Left ventricle myocardium inferior (tissue), 1 donor: ENCODE data around the gene ASPG. TPM values are rescaled to one million over a fixed set of nuclear protein-coding genes. Genes with fewer than 3 reads are reported as not detected.

ENCODE experiments used
- DNase-seq: peaks from one replicate; pipeline ENCODE4 v3.0.0-alpha.2; 2020
- H3K27ac ChIP-seq: fragments of 200-600 bp; replicated peaks from 2 replicates; pipeline ENCODE4 v1.8.0; 2021
- H3K27me3 ChIP-seq: fragments of 200-600 bp; 2 replicates; pipeline ENCODE4 v1.8.0; 2021; ENCODE audit warnings: low read depth
- H3K36me3 ChIP-seq: fragments of 200-600 bp; 2 replicates; pipeline ENCODE4 v1.8.0; 2021
- H3K4me1 ChIP-seq: fragments of 200-600 bp; 2 replicates; pipeline ENCODE4 v1.8.0; 2021
- H3K4me3 ChIP-seq: fragments of 200-600 bp; 2 replicates; pipeline ENCODE4 v1.8.0; 2021; ENCODE audit warnings: mild to moderate bottlenecking, moderate library complexity
- H3K9me3 ChIP-seq: fragments of 200-600 bp; replicated peaks from 2 replicates; pipeline ENCODE4 v1.8.0; 2021
- CTCF ChIP-seq: fragments of 200-600 bp; IDR thresholded peaks from 2 replicates; pipeline ENCODE4 v1.8.0; 2021; ENCODE audit warnings: antibody characterized with exemption, mild to moderate bottlenecking, borderline replicate concordance
- intact Hi-C: fragments of 100-400 bp; cut with micrococcal nuclease; formaldehyde crosslinking; loops from one replicate; pipeline ENCODE4 v1.11.0; 2022
- total RNA-seq: library from RNA; stranded (reverse); fragmentation: NEBNext Ultra II Directional; extraction: Animal tissue kit (Norgen Biotek cat#: 25700); gene quantifications from one replicate; pipeline ENCODE4 v1.2.1, GENCODE V29; 2021
- donor health status: DM: no; HTN: yes; CAD: no; lungs with severe emphysema.

Gene ASPG
- total RNA-seq, 1 donor from 2014 or later, result 27.1 TPM

DNA sequence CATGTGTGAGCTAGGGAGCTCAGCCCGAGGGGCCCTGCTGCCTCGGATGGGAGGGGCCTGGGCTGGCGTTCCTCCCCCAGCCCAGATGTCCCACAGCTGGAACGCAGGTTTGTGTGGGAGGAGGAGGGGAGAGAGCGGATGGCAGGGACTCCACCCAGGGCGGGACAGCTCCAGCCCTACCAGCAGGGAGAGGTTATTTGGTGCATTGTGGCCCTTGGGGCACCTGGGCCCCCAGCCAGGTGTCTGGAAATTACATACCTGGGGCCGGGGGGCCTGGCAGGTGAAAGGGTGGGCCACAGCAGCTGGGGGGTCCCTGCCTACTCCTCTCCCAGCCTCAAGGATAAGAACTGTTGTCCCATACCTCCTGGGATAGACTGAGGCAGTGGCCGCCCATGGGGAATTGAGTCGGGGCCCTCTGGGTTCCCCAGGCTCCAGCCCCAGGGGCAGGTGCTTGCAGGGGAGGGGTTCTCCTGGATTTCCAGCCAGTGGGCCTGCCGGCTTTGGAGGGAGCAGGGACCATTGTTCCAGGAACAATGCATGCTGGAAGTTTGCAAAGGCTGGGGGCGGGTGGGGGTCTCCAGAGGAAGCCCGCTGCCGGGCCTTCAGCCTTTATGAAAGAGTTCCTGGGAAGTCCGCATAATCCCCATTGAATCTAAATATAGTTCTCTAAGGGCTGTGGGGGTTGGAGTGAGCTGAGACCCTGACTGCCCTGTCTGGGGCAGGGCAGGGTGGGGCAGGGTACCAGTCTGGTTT is 54.1 kb downstream of the ASPG start:
- Histone ChIP-seq H3K36me3 (no peaks in the 10 kb centered on the region), H3K27ac (peak overlapping the region; percentile 89), H3K4me1 (peaks cover 69% of the 10 kb centered on the region), H3K9me3 (no peaks in the 10 kb centered on the region), H3K27me3 (peaks cover 52% of the 10 kb centered on the region), H3K4me3 (peak overlapping the region; percentile 77)
- TF ChIP-seq CTCF, result no peak
- peak; percentile 15 for DNase-seq
- intact Hi-C loops, result no loop called here

- Histone ChIP-seq H3K27ac (peak overlapping the region; percentile 89), H3K27me3 (peaks cover 47% of the 10 kb centered on the region), H3K4me1 (peaks cover 66% of the 10 kb centered on the region), H3K9me3 (no peaks in the 10 kb centered on the region), H3K4me3 (peak overlapping the region; percentile 77), H3K36me3 (no peaks in the 10 kb centered on the region)
- intact Hi-C loops, result no loop called here
- no peak for TF ChIP-seq CTCF
- DNase-seq, result peak; percentile 15
Measured at GRCh38 chr14:104140213-104140462, 54.6 kb downstream of the ASPG start.

DNA sequence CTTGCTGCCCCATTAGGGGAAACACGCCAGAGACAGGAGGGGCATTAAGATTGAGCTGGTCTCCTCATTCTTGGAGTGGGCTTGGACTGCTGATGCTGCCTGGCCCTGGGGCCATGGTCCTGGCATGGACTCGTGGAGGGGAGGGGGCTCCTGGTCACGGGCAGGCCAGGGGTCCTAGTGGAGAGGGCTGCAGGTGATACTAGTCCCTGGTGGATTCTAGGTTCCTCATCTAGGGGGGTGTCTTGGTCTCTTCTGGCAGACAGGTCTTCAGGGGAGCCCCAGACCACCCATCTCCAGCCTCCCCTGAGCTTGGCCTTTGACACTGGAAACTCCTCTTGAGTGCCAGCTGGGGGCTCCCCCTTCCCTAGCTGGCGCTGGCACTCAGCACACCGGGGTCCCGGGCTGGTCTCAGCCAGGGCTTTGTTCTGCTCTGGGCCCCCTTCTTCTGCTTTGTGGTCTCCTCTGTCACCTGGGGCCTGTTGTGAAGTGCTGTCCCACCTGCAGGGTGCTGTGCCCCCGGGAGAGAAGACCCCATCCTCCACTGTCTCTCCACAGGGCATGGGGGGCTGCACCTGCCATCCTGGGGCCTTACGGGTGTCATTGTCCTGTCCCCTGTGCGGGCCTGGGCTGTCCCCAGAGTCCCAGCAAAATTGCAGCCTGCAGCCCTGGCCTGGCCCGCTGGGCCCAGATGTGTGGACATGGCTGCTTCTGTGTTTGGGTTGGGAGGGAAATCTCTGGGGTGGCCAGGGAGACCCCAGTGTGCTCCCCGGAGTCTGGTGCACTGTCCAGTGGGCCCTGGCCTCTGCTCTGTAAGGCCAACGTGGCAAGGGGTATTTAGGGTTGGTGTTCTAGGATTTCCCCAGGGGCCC is 55.2 kb downstream of the ASPG start:
- DNase-seq, result no peak
- H3K4me3 ChIP-seq, result peak overlapping the region; percentile 77
- peaks cover 60% of the 10 kb centered on the region for H3K4me1 ChIP-seq
- peaks cover 42% of the 10 kb centered on the region for H3K27me3 ChIP-seq
- TF ChIP-seq CTCF, result no peak
- intact Hi-C loops, result no loop called here
- H3K36me3 ChIP-seq, result no peaks in the 10 kb centered on the region
- no peaks in the 10 kb centered on the region for H3K9me3 ChIP-seq
- peak overlapping the region; percentile 89 for H3K27ac ChIP-seq

GRCh38 chr14:104141621-104142091 is 56.2 kb downstream of the ASPG start:
- Histone ChIP-seq H3K9me3 (no peaks in the 10 kb centered on the region), H3K4me3 (no peak overlapping the region), H3K27me3 (peaks cover 33% of the 10 kb centered on the region), H3K4me1 (peaks cover 58% of the 10 kb centered on the region), H3K27ac (no peak overlapping the region), H3K36me3 (no peaks in the 10 kb centered on the region)
- no peak for TF ChIP-seq CTCF
- no peak for DNase-seq
- intact Hi-C loops, result no loop called here

DNA sequence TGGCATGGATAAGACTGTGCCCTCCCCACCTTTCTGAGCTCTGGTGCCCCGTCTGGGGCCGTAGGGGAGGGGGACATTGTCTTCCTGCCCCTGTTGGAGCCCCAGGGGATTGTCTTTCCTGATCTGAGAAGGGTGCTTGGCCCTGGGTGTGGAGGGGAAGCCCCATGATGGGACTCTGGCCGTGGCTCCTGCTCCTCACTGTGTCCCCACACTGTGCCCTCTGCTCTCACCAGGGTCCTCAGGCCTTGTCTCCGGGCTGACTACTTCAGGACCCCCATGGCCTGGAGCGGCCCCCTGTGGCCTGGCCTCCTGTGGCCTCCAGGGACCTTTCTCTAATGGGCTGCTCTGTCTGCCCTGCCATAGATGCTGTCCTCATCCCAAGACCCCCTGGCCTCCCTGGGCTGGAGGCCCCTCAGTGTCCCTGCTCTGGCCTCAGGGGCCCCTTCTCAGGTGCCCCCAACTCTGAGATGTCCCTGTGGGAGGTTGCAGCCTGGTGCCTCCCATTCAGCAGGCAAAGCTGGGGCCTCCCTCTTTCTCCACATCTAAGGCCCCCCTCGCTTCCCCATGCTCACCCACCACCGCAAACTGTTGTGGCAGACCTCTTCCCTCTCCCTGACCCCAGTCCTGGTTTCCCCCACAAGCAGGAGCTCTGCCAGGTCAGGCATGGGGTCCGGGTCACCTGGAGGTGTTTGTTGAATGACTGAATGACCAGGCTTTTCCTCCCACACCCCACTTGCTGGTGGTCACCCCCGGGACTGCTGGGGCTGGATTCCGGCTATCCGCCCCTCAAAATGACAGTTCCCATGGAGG is 56.8 kb downstream of the ASPG start:
- no peak for TF ChIP-seq CTCF
- H3K4me1 ChIP-seq, result peaks cover 58% of the 10 kb centered on the region
- no peaks in the 10 kb centered on the region for H3K9me3 ChIP-seq
- H3K4me3 ChIP-seq, result no peak overlapping the region
- DNase-seq, result no peak
- H3K36me3 ChIP-seq, result no peaks in the 10 kb centered on the region
- no peak overlapping the region for H3K27ac ChIP-seq
- intact Hi-C loops, result no loop called here
- H3K27me3 ChIP-seq, result peaks cover 26% of the 10 kb centered on the region
